ENCODE results near the gene CACNA2D4.

The CACNA2D4 gene

DNA sequence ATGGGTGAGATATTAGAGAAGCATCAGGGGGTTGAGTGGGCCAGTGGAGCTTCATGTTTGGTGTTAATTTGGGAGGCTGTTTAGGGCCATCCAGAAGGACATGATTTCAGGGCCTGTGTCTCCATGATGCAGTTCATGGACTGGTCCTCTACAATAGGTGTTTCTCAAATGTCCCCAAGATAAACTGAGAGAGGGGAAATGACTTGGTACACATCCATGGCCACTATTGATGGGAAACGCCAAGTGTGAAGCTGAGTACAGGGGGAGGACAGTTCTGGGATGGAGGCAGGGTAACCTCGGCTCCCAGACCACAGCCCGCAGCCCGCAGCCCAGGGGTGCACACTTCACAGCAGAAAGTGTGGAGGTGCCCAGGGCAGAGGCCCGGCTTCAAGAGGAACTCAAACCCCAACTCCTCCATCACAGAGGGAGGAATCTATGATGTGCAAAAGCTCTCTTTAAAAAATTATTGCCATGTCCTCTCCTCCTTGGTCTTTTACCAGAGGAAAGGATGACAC, 33.3 kb downstream of the CACNA2D4 start:
- CTCF ChIA-PET: no interaction called here
- no peak for TF ChIP-seq L3MBTL2 (conservative IDR thresholded peaks at IDR 0.05)
- TF ChIP-seq SUZ12 (IDR thresholded peaks at IDR 0.05): no peak
- TF ChIP-seq FOXM1 (IDR thresholded peaks at IDR 0.05; ENCODE audit: borderline replicate concordance): no peak
- no peak for DNase-seq (ENCODE audit: extremely low spot score)
- POLR2A ChIA-PET: no interaction called here

DNA sequence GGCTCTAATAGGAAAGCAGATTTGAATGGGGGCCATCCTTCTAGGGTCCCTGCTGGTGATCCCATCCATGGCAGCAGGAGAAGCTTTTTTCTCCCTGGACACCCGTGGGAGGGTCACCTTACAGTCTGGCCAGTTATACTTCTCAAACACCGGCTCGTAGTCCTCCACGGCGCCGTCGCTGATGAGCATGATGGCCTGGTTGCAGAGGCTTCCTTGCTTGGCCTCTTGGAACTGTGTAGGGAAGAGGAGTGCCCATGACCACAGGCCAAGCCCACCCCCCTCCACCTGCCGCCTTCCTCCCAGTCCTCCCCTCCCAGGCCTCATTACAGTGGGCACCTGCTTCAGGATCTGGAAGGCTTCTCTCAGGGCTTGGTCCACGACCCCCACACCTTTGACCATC, 33.8 kb downstream of the CACNA2D4 start:
- no peak for DNase-seq (ENCODE audit: extremely low spot score)
- CTCF ChIA-PET: no interaction called here
- POLR2A ChIA-PET: no interaction called here
- TF ChIP-seq LEF1 (IDR thresholded peaks at IDR 0.05; ENCODE audit: borderline replicate concordance) (no peak), HDGF (IDR thresholded peaks at IDR 0.05; ENCODE audit: borderline replicate concordance) (no peak), CTBP1 (IDR thresholded peaks at IDR 0.05; ENCODE audit: borderline replicate concordance) (no peak), FOXM1 (IDR thresholded peaks at IDR 0.05; ENCODE audit: borderline replicate concordance) (no peak), NFRKB (IDR thresholded peaks at IDR 0.05) (no peak), TARDBP (IDR thresholded peaks at IDR 0.05) (no peak), ZNF384 (IDR thresholded peaks at IDR 0.05) (no peak), SUZ12 (IDR thresholded peaks at IDR 0.05) (no peak)
- TF ChIP-seq, protein P1, sequence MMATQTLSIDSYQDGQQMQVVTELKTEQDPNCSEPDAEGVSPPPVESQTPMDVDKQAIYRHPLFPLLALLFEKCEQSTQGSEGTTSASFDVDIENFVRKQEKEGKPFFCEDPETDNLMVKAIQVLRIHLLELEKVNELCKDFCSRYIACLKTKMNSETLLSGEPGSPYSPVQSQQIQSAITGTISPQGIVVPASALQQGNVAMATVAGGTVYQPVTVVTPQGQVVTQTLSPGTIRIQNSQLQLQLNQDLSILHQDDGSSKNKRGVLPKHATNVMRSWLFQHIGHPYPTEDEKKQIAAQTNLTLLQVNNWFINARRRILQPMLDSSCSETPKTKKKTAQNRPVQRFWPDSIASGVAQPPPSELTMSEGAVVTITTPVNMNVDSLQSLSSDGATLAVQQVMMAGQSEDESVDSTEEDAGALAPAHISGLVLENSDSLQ (IDR thresholded peaks at IDR 0.05): no peak

DNA sequence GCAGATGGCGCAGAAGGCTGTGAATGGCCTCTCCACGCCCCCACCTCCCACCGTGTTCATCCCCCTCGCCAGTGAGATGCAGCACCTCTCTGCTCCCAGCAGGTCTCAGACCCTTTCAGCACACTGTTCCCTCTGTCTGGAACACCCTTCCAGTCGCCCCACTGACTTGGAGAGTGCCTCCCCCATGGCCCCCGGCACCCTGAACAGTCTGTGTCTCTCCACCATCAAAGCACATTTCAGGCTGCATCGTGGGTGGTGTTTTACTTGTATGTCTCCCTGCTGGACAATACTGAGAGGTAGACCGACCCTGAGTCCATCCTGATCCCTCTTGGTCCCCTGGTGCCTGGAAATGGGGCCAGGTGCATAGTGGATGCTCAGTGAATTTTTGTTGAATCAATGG, 34.9 kb downstream of the CACNA2D4 start:
- ChIA-PET CTCF (no interaction called here), POLR2A (no interaction called here)
- no peak for DNase-seq (ENCODE audit: extremely low spot score)
- no peak for TF ChIP-seq BHLHE40 (IDR thresholded peaks at IDR 0.05; ENCODE audit: borderline replicate concordance)
- no peak for TF ChIP-seq NFRKB (IDR thresholded peaks at IDR 0.05)
- TF ChIP-seq ARNT (IDR thresholded peaks at IDR 0.05): no peak
- no peak for TF ChIP-seq CTBP1 (IDR thresholded peaks at IDR 0.05; ENCODE audit: borderline replicate concordance)
- TF ChIP-seq LEF1 (IDR thresholded peaks at IDR 0.05; ENCODE audit: borderline replicate concordance): no peak
- no peak for TF ChIP-seq SUZ12 (IDR thresholded peaks at IDR 0.05)
- no peak for TF ChIP-seq ELF4 (IDR thresholded peaks at IDR 0.05)
- TF ChIP-seq HDGF (IDR thresholded peaks at IDR 0.05; ENCODE audit: borderline replicate concordance): no peak
- TF ChIP-seq TARDBP (IDR thresholded peaks at IDR 0.05): no peak
- TF ChIP-seq SP1 (IDR thresholded peaks at IDR 0.05): no peak
- TF ChIP-seq, protein P1 (IDR thresholded peaks at IDR 0.05): no peak
- TF ChIP-seq L3MBTL2 (conservative IDR thresholded peaks at IDR 0.05): no peak
- no peak for TF ChIP-seq ZNF384 (IDR thresholded peaks at IDR 0.05)
- TF ChIP-seq FOXA1 (IDR thresholded peaks at IDR 0.05): no peak

DNA sequence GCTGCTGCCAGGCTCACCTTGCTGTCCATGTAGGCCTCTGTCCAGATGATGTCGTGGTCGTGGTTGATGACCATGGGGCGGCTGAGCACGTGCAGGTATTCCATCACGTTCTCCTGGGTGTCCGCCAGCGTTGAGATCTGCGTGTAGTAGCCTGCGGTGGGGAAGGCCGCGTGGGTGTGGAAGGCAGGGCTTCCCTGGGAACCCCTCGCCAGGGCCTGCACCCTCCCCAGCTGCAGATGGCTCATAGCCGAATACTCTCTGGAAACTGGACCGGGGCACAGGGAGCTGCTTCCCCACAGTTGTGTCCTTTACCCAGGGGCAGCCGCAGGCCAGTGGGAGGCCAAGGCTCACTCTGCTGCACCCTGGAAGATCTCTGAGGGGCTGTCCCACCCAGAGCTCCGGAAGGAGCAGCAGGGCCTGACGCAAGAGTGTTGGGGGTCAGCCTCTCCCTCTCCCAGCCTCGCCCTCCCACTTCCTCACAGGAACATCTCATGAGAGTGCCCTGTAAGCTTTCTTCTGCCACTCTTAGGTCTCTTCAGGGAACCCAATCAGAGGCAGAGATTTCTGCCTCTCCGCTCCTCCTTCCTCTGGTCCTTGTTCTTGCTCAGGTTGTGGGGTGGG, 35.5 kb downstream of the CACNA2D4 start:
- DNase-seq (ENCODE audit: extremely low spot score): peak; percentile 1
- CTCF ChIA-PET: no interaction called here
- TF ChIP-seq SP1 (IDR thresholded peaks at IDR 0.05): no peak
- no peak for TF ChIP-seq FOXK2 (IDR thresholded peaks at IDR 0.05)
- no peak for TF ChIP-seq FOXA1 (IDR thresholded peaks at IDR 0.05)
- TF ChIP-seq FOXM1 (IDR thresholded peaks at IDR 0.05; ENCODE audit: borderline replicate concordance): no peak
- POLR2A ChIA-PET: no interaction called here

DNA sequence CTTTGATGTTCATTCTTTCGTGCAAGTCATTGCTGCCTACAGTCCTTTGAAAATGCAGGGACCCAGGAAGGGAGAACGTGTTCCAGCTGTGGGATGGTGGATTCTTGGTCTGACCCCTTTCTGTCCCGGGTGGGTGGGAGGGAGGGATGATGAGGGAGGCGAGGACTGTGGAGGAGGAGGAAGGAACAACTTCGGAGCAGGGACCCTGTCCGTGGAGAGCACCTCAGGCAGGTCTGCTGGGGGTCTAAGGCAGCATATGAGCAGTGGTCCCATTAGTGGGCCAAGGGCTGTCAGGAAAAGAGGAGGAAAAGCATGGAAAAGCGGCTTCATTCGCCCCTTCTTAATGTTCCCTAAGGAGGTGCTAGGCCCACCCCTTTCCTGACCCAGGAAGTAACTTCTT, 36.0 kb downstream of the CACNA2D4 start:
- peak; percentile 1 for DNase-seq (ENCODE audit: extremely low spot score)
- CTCF ChIA-PET: no interaction called here
- TF ChIP-seq FOXK2 (IDR thresholded peaks at IDR 0.05) (no peak), SUZ12 (IDR thresholded peaks at IDR 0.05) (no peak), LEF1 (IDR thresholded peaks at IDR 0.05; ENCODE audit: borderline replicate concordance) (no peak), HDGF (IDR thresholded peaks at IDR 0.05; ENCODE audit: borderline replicate concordance) (no peak), L3MBTL2 (conservative IDR thresholded peaks at IDR 0.05) (no peak), CTBP1 (IDR thresholded peaks at IDR 0.05; ENCODE audit: borderline replicate concordance) (no peak), BHLHE40 (IDR thresholded peaks at IDR 0.05; ENCODE audit: borderline replicate concordance) (no peak), SP1 (IDR thresholded peaks at IDR 0.05) (no peak), FOXM1 (IDR thresholded peaks at IDR 0.05; ENCODE audit: borderline replicate concordance) (no peak), FOXA1 (IDR thresholded peaks at IDR 0.05) (no peak), NFRKB (IDR thresholded peaks at IDR 0.05) (no peak), TARDBP (IDR thresholded peaks at IDR 0.05) (no peak), ELF4 (IDR thresholded peaks at IDR 0.05) (no peak), ZNF384 (IDR thresholded peaks at IDR 0.05) (no peak), ARNT (IDR thresholded peaks at IDR 0.05) (no peak)
- TF ChIP-seq, protein P1 (IDR thresholded peaks at IDR 0.05): no peak
- POLR2A ChIA-PET: no interaction called here

DNA sequence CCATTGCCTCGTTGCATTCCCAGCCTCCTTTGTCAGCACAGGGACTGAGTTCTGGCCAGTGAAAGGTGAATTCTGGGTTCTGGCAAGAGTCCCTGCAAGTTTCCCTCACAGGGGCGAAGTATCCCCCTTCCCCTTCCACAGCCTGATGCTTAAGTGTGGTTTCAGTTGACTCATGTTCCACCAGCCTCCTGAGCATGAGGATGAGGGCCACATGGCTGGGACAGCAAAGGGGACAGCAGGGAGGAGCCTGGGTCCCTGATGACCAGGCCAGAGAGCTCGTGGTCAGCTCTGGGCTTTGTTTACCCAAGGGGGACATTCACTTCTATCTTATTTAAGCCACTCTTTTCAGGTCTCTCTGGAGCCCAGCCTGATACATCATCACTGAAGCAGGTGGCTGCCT, 36.5 kb downstream of the CACNA2D4 start:
- TF ChIP-seq ZNF384 (IDR thresholded peaks at IDR 0.05): no peak
- TF ChIP-seq ELF4 (IDR thresholded peaks at IDR 0.05): no peak
- no peak for TF ChIP-seq HDGF (IDR thresholded peaks at IDR 0.05; ENCODE audit: borderline replicate concordance)
- TF ChIP-seq SP1 (IDR thresholded peaks at IDR 0.05): no peak
- TF ChIP-seq CTBP1 (IDR thresholded peaks at IDR 0.05; ENCODE audit: borderline replicate concordance): no peak
- no peak for TF ChIP-seq FOXM1 (IDR thresholded peaks at IDR 0.05; ENCODE audit: borderline replicate concordance)
- TF ChIP-seq TARDBP (IDR thresholded peaks at IDR 0.05): no peak
- TF ChIP-seq LEF1 (IDR thresholded peaks at IDR 0.05; ENCODE audit: borderline replicate concordance): no peak
- TF ChIP-seq ARNT (IDR thresholded peaks at IDR 0.05): no peak
- TF ChIP-seq L3MBTL2 (conservative IDR thresholded peaks at IDR 0.05): no peak
- TF ChIP-seq, protein P1 (IDR thresholded peaks at IDR 0.05): no peak
- TF ChIP-seq NFRKB (IDR thresholded peaks at IDR 0.05): no peak
- TF ChIP-seq FOXA1 (IDR thresholded peaks at IDR 0.05): no peak
- no peak for TF ChIP-seq SUZ12 (IDR thresholded peaks at IDR 0.05)
- TF ChIP-seq BHLHE40 (IDR thresholded peaks at IDR 0.05; ENCODE audit: borderline replicate concordance): no peak
- ChIA-PET POLR2A (no interaction called here), CTCF (no interaction called here)
- no peak for DNase-seq (ENCODE audit: extremely low spot score)

All from HEK293T (cell line).